Loucy (cell line): ENCODE results near the gene RREB1.

Experiments
- H2AFZ ChIP-seq: fragments of 200-600 bp; sonication (generic); 2 replicates; pipeline ENCODE4 v1.6.0; 2016; ENCODE audit warnings: antibody characterized with exemption, mild to moderate bottlenecking, low read length, moderate library complexity
- H3F3A ChIP-seq: fragments of 200-600 bp; 2 replicates; pipeline ENCODE4 v1.6.0; 2016; ENCODE audit warnings: antibody characterized with exemption, low read depth, mild to moderate bottlenecking
- H3K27me3 ChIP-seq: fragments of 200-600 bp; sonication (generic); 2 replicates; pipeline ENCODE4 v1.6.1; 2014; ENCODE audit warnings: low read length, mild to moderate bottlenecking; ENCODE audit not compliant: insufficient read depth, poor library complexity, severe bottlenecking
- H3K36me3 ChIP-seq: fragments of 200-600 bp; sonication (generic); 2 replicates; pipeline ENCODE4 v1.6.1; 2016; ENCODE audit warnings: low read length; ENCODE audit not compliant: insufficient read depth
- H3K4me1 ChIP-seq: fragments of 200-600 bp; sonication (generic); 2 replicates; pipeline ENCODE4 v1.5.1; 2014; ENCODE audit warnings: low read length, mild to moderate bottlenecking; ENCODE audit not compliant: insufficient read depth, poor library complexity, severe bottlenecking
- H3K4me2 ChIP-seq: fragments of 200-600 bp; sonication (generic); 2 replicates; pipeline ENCODE4 v1.6.0; 2014; ENCODE audit warnings: antibody characterized with exemption, low read length, low read depth, mild to moderate bottlenecking; ENCODE audit not compliant: poor library complexity, severe bottlenecking
- H3K4me3 ChIP-seq: fragments of 200-600 bp; sonication (generic); 2 replicates; pipeline ENCODE4 v1.5.1; 2014; ENCODE audit warnings: low read length, mild to moderate bottlenecking, mixed read lengths; ENCODE audit not compliant: poor library complexity, severe bottlenecking
- H3K79me2 ChIP-seq: fragments of 200-600 bp; sonication (generic); 2 replicates; pipeline ENCODE4 v1.6.1; 2014; ENCODE audit warnings: low read length; ENCODE audit not compliant: insufficient read depth
- H3K9ac ChIP-seq: fragments of 200-600 bp; sonication (generic); 2 replicates; pipeline ENCODE4 v1.6.0; 2014; ENCODE audit warnings: mild to moderate bottlenecking, low read depth, low read length, moderate library complexity; ENCODE audit not compliant: poor library complexity, severe bottlenecking
- H3K9me2 ChIP-seq: fragments of 200-600 bp; sonication (generic); replicated peaks from 2 replicates; pipeline ENCODE4 v1.6.1; 2016; ENCODE audit warnings: low read depth, low read length, mixed read lengths
- H3K9me3 ChIP-seq: fragments of 200-600 bp; sonication (generic); 2 replicates; pipeline ENCODE4 v1.6.1; 2014; ENCODE audit warnings: mild to moderate bottlenecking, antibody characterized with exemption, low read length, low read depth; ENCODE audit not compliant: insufficient read depth
- H4K20me1 ChIP-seq: fragments of 200-600 bp; sonication (generic); 2 replicates; pipeline ENCODE4 v1.6.0; 2014; ENCODE audit warnings: antibody characterized with exemption, low read length, mild to moderate bottlenecking; ENCODE audit not compliant: insufficient read depth, poor library complexity, severe bottlenecking
- CTCF ChIP-seq: fragments of 200-600 bp; sonication (generic); conservative IDR thresholded peaks from 2 replicates; pipeline ENCODE4 v1.5.1; 2014; ENCODE audit warnings: mild to moderate bottlenecking, antibody characterized with exemption, low read length
- EZH2phosphoT487 ChIP-seq: fragments of 200-600 bp; IDR thresholded peaks from 2 replicates; pipeline ENCODE4 v1.6.1; 2018; ENCODE audit warnings: antibody characterized with exemption, mild to moderate bottlenecking, moderate library complexity, borderline replicate concordance

The RREB1 gene

GRCh38 chr6:7139835-7140470 lies 32.2 kb downstream of the RREB1 start:
- Histone ChIP-seq H4K20me1 (peaks cover 41% of the 10 kb centered on the region), H3K4me2 (peak overlapping the region; percentile 73), H3K4me1 (peaks cover 59% of the 10 kb centered on the region), H3F3A (no peaks in the 10 kb centered on the region), H3K9me2 (no peaks in the 10 kb centered on the region), H3K27me3 (no peaks in the 10 kb centered on the region), H3K9ac (peak overlapping the region; percentile 55), H3K4me3 (peak overlapping the region; percentile 71), H3K36me3 (no peaks in the 10 kb centered on the region; the same call in 1 of the 2 replicates), H3K79me2 (peaks cover 98% of the 10 kb centered on the region), H2AFZ (no peak overlapping the region), H3K9me3 (no peaks in the 10 kb centered on the region)
- TF ChIP-seq CTCF (no peak), EZH2phosphoT487 (no peak)

- H3K9ac ChIP-seq, result peak overlapping the region; percentile 55
- no peaks in the 10 kb centered on the region for H3F3A ChIP-seq
- peak overlapping the region; percentile 73 for H3K4me2 ChIP-seq
- H3K4me1 ChIP-seq, result peaks cover 60% of the 10 kb centered on the region
- no peaks in the 10 kb centered on the region for H3K9me3 ChIP-seq
- TF ChIP-seq EZH2phosphoT487 (no peak), CTCF (no peak)
- H3K36me3 ChIP-seq, result no peaks in the 10 kb centered on the region; the same call in 1 of the 2 replicates
- H3K9me2 ChIP-seq, result no peaks in the 10 kb centered on the region
- H3K79me2 ChIP-seq, result peaks cover 98% of the 10 kb centered on the region
- peak overlapping the region; percentile 71 for H3K4me3 ChIP-seq
- peak overlapping the region; percentile 51; the same call in 1 of the 2 replicates for H2AFZ ChIP-seq
- H3K27me3 ChIP-seq, result no peaks in the 10 kb centered on the region
- peaks cover 40% of the 10 kb centered on the region for H4K20me1 ChIP-seq
Measured at GRCh38 chr6:7140631-7141378, 33.0 kb downstream of the RREB1 start.

DNA sequence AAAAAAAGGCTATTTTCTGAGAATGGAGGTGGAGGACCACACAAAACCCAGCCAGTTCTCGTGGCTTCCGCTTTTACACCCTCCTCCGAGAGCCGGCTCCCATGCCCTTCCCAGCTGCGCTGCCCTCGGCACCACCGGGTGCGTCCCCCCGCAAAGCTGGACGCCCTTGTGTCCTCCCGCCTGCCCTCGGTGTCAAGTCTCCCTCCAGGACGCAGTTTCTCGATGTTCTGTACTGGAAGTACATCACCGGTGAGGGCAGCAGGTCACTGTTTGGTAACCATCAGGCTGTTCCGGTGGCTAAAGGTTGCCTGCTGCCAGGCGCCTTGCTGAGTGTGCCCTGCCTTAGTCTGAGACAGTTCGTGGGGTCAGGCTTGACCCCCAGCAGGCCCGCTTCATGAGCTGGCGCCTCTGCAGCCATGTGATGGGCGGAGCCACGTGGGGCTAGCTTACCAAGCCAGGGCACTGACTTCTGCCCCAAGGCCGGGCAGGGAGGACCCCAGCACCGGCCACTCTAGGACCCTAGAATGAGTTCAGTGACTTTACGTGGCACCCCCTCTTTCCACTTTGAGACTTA lies 34.6 kb downstream of the RREB1 start:
- Histone ChIP-seq H3K9me2 (no peaks in the 10 kb centered on the region), H3K79me2 (peaks cover 98% of the 10 kb centered on the region), H3K4me1 (peaks cover 64% of the 10 kb centered on the region), H3F3A (no peaks in the 10 kb centered on the region), H3K27me3 (no peaks in the 10 kb centered on the region), H4K20me1 (peaks cover 43% of the 10 kb centered on the region), H3K4me3 (no peak overlapping the region), H3K9me3 (no peaks in the 10 kb centered on the region), H2AFZ (no peak overlapping the region), H3K9ac (no peak overlapping the region), H3K36me3 (no peaks in the 10 kb centered on the region; the same call in 1 of the 2 replicates), H3K4me2 (no peak overlapping the region)
- TF ChIP-seq EZH2phosphoT487 (no peak), CTCF (no peak)
